CD14-positive monocyte (primary cell): Measurements from ENCODE around the gene KIF3C. TPM values are rescaled to one million over a fixed set of nuclear protein-coding genes. Genes with fewer than 3 reads are reported as not detected.

ENCODE experiments used
- DNase-seq, 3 donors: peaks; one replicate each; pipeline ENCODE4 v3.0.0-alpha.2; 2011 to 2022
- H2AFZ ChIP-seq: 2 replicates; pipeline ENCODE4 v1.6.0; 2012; ENCODE audit warnings: mild to moderate bottlenecking, low read depth, low read length, inconsistent platforms; ENCODE audit not compliant: insufficient read depth, poor library complexity, severe bottlenecking
- H3K27ac ChIP-seq, 2 donors: 1 replicate in 1 of 2; 2 replicates in 1 of 2; pipeline ENCODE4 v1.5.1; 2012 to 2013; ENCODE audit warnings: low read length in 2 of 2, control low read depth in 1 of 2, inconsistent platforms in 1 of 2, low read depth in 1 of 2, mild to moderate bottlenecking in 1 of 2
- H3K27me3 ChIP-seq, 2 donors: one replicate each; pipeline versions ENCODE4 v1.6.0 to v1.6.1; 2011 to 2013; ENCODE audit warnings: low read length in 2 of 2; ENCODE audit not compliant: control insufficient read depth in 2 of 2, insufficient read depth in 2 of 2
- H3K36me3 ChIP-seq, 2 donors: replicated peaks in 1 of 2; 1 replicate in 1 of 2; 2 replicates in 1 of 2; pipeline versions ENCODE4 v1.5.1 to v1.6.1; 2012 to 2013; ENCODE audit warnings: low read length in 2 of 2, control low read depth in 1 of 2, inconsistent platforms in 1 of 2, mild to moderate bottlenecking in 1 of 2; ENCODE audit not compliant: insufficient read depth in 2 of 2, control insufficient read depth in 1 of 2
- H3K4me1 ChIP-seq, 2 donors: 1 replicate in 1 of 2; 2 replicates in 1 of 2; pipeline versions ENCODE4 v1.5.1 to v1.6.1; 2012 to 2013; ENCODE audit warnings: low read length in 2 of 2, control low read depth in 1 of 2, inconsistent platforms in 1 of 2, mild to moderate bottlenecking in 1 of 2, moderate library complexity in 1 of 2; ENCODE audit not compliant: insufficient read depth in 2 of 2, control insufficient read depth in 1 of 2
- H3K4me2 ChIP-seq: replicated peaks from 2 replicates; pipeline ENCODE3; 2012; ENCODE audit warnings: low read length, moderate library complexity, mild to moderate bottlenecking; ENCODE audit not compliant: poor library complexity, severe bottlenecking; ENCODE audit errors: extremely low read depth
- H3K4me3 ChIP-seq, 3 experiments: fragments of 200-600 bp in 1 of 3; sonication (generic) in 1 of 3; replicated peaks in 1 of 3; 1 replicate in 2 of 3; 2 replicates in 1 of 3; pipeline ENCODE4 v1.5.1; 2011 to 2013; ENCODE audit warnings: low read length in 3 of 3, mild to moderate bottlenecking in 3 of 3, control low read depth in 2 of 3, low read depth in 2 of 3, inconsistent platforms in 1 of 3, moderate library complexity in 1 of 3
- H3K79me2 ChIP-seq: 2 replicates; pipeline ENCODE4 v1.6.0; 2012; ENCODE audit warnings: mild to moderate bottlenecking, control low read depth, inconsistent platforms, low read length, moderate library complexity; ENCODE audit not compliant: insufficient read depth
- H3K9ac ChIP-seq: 2 replicates; pipeline ENCODE4 v1.6.0; 2017; ENCODE audit warnings: low read length, mild to moderate bottlenecking; ENCODE audit not compliant: insufficient read depth, poor library complexity, severe bottlenecking
- H3K9me3 ChIP-seq, 2 donors: replicated peaks in 1 of 2; 1 replicate in 1 of 2; 2 replicates in 1 of 2; pipeline versions ENCODE4 v1.5.1 to v1.6.1; 2012 to 2013; ENCODE audit warnings: low read length in 2 of 2, control low read depth in 1 of 2; ENCODE audit not compliant: control insufficient read depth in 1 of 2, insufficient read depth in 1 of 2
- H4K20me1 ChIP-seq: 2 replicates; pipeline ENCODE4 v1.6.0; 2012; ENCODE audit warnings: mild to moderate bottlenecking, low read length, control low read depth, moderate library complexity; ENCODE audit not compliant: insufficient read depth
- H3K27ac Mint-ChIP-seq, 7 donors: one replicate each; pipeline ENCODE4 v1.8.0; 2020; ENCODE audit warnings: mild to moderate bottlenecking in 7 of 7, mixed read lengths in 7 of 7, moderate library complexity in 6 of 7, inconsistent platforms in 2 of 7
- H3K27me3 Mint-ChIP-seq, 3 donors: one replicate each; pipeline ENCODE4 v1.8.0; 2021 to 2022; ENCODE audit warnings: low read depth in 3 of 3, mild to moderate bottlenecking in 3 of 3, mixed read lengths in 3 of 3, moderate library complexity in 3 of 3, inconsistent platforms in 1 of 3
- H3K36me3 Mint-ChIP-seq, 2 donors: one replicate each; pipeline ENCODE4 v1.8.0; 2020; ENCODE audit warnings: mixed read lengths in 2 of 2, inconsistent platforms in 1 of 2, mild to moderate bottlenecking in 1 of 2
- H3K4me1 Mint-ChIP-seq: one replicate; pipeline ENCODE4 v1.8.0; 2020; ENCODE audit warnings: mild to moderate bottlenecking, mixed read lengths
- H3K4me3 Mint-ChIP-seq, 2 donors: one replicate each; pipeline ENCODE4 v1.8.0; 2020; ENCODE audit warnings: mild to moderate bottlenecking in 2 of 2, mixed read lengths in 2 of 2, moderate library complexity in 1 of 2
- H3K9me3 Mint-ChIP-seq, 7 donors: one replicate each; pipeline ENCODE4 v1.8.0; 2020 to 2022; ENCODE audit warnings: mixed read lengths in 7 of 7, mild to moderate bottlenecking in 6 of 7, moderate library complexity in 6 of 7, inconsistent platforms in 2 of 7
- WGBS: methylation state at CpG from one replicate; pipeline ENCODE4 v1.1.5; 2013; ENCODE audit warnings: missing lambda C conversion rate; ENCODE audit not compliant: insufficient coverage; 5-methylcytosine and 5-hydroxymethylcytosine counted together
- intact Hi-C, 2 donors: fragments of 100-400 bp; cut with micrococcal nuclease; formaldehyde crosslinking; loops; one replicate each; pipeline versions ENCODE4 v1.15.0 to v1.15.1; 2023
- polyA plus RNA-seq, 3 donors: library from polyadenylated mRNA; depleted of rRNA in 1 of 3; unstranded in 2 of 3; stranded (reverse) in 1 of 3; fragments of 300-500 nt in 2 of 3; fragments of >200 nt in 1 of 3; fragmentation: Illumina TruSeq in 2 of 3; gene quantifications; 1 replicate in 2 of 3; 2 replicates in 1 of 3; pipeline ENCODE4 v1.2.3, GENCODE V29; 2012 to 2021
- TF ChIP-seq, protein P1 (sequence below): fragments of 200-600 bp; IDR thresholded peaks from one replicate; pipeline ENCODE4 v1.8.0; 2022; ENCODE audit warnings: antibody characterized with exemption, mild to moderate bottlenecking

KIF3C gene
- polyA plus RNA-seq, 3 donors, result 0.28 to 0.97 (median 0.47) TPM

DNA sequence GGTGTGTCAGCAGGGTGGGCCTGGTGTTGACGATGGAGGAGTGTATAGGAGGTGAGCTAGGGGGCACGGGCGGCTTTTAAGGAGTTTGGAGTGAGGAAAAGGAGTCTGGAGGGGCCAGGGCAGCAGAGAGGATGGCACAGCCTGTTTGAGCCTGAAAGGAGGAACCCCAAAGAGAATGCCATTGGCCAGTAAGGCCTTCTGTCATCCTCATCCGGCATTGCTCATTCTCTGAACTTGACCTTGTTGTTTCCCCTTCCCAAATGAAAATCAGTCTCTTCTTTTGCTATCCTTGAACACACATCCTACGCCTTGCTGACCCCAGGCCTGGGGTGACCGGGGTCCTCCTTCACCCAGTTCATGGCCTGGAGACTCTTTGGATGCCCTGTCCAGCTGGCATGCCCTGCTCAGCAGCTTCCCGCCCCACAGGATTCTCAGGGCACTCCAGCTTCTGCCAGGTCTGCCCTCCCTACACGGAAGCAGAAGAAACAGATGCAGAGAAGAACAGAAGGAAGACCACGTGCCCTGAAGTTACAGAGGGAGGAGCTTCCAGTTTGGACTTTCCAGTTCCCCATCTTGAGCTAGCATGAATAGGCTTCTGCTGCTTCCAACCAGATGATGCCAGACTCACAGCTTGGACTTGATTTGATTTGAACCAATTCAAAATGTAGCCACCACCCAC is 20.5 kb upstream of the KIF3C start:
- H3K9me3 ChIP-seq, result no peaks in the 10 kb centered on the region
- no peaks in the 10 kb centered on the region for H3K79me2 ChIP-seq
- TF ChIP-seq, protein P1, sequence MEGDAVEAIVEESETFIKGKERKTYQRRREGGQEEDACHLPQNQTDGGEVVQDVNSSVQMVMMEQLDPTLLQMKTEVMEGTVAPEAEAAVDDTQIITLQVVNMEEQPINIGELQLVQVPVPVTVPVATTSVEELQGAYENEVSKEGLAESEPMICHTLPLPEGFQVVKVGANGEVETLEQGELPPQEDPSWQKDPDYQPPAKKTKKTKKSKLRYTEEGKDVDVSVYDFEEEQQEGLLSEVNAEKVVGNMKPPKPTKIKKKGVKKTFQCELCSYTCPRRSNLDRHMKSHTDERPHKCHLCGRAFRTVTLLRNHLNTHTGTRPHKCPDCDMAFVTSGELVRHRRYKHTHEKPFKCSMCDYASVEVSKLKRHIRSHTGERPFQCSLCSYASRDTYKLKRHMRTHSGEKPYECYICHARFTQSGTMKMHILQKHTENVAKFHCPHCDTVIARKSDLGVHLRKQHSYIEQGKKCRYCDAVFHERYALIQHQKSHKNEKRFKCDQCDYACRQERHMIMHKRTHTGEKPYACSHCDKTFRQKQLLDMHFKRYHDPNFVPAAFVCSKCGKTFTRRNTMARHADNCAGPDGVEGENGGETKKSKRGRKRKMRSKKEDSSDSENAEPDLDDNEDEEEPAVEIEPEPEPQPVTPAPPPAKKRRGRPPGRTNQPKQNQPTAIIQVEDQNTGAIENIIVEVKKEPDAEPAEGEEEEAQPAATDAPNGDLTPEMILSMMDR, result no peak
- H3K27me3 ChIP-seq, result no peaks in the 10 kb centered on the region
- H2AFZ ChIP-seq, result peak overlapping the region; percentile 55
- H3K4me3 ChIP-seq, result peak overlapping the region in 1 of 3 experiments; percentile 60
- H3K36me3 ChIP-seq, result no peaks in the 10 kb centered on the region
- H3K9me3 Mint-ChIP-seq, result peaks cover 0 to 4% (median 0%) of the 10 kb centered on the region in 7 donors
- intact Hi-C loops, result loop anchor here in 1 of 2 donors (5.0 kb wide), 1 partner anchor 65 kb away; no protein-coding TSS in a partner anchor
- peaks cover 75% of the 10 kb centered on the region for H3K4me1 Mint-ChIP-seq
- no peaks in the 10 kb centered on the region for H3K36me3 Mint-ChIP-seq
- H3K4me3 Mint-ChIP-seq, result peak overlapping the region; percentile 59 to 85
- H3K27ac Mint-ChIP-seq, result peak overlapping the region; percentile 99 to 100 (median 100)
- H3K9ac ChIP-seq, result peak overlapping the region; percentile 74
- H4K20me1 ChIP-seq, result no peaks in the 10 kb centered on the region
- peaks cover 75 to 98% of the 10 kb centered on the region in 2 donors for H3K4me1 ChIP-seq
- peak overlapping the region; percentile 96 to 99 for H3K27ac ChIP-seq
- H3K27me3 Mint-ChIP-seq, result peaks cover 0 to 4% (median 4%) of the 10 kb centered on the region in 3 donors
- peak; percentile 85 to 95 (median 89) for DNase-seq
- H3K4me2 ChIP-seq, result peak overlapping the region; percentile 68
- 47% methylated on average over 9 of the region's 9 CpGs for WGBS

DNA sequence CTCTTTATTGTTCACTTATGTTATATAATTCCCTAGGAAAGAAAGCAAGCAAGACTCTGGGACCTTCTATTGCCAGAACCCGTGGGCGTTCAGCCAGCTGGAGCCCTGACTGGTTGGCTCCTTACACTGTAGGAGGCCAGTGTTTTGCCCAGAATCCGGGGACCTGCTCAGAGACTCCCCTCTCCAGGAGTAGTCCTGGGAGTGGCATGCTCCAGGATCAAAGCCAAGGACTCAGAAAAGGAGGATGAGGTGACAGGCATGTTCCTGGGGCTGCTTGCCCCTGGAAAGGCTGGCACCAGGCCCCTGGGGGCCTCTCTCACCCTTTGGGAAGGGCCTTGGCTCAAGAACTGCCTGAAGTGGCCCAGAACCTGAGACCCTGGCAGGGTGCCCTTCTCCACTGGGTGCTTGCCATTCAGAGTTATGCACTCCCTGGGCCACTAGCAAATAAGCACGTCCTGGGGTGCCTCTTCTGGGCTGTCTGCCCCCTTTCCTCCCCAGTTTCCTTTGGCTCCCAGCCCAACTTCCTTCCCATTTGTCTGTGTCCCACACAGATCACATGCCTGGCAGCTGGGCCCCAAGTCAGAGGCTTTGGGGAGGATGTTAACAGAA is 19.6 kb upstream of the KIF3C start:
- Mint-ChIP-seq H3K9me3 (peaks cover 0 to 4% (median 0%) of the 10 kb centered on the region in 7 donors), H3K27me3 (peaks cover 0 to 4% (median 4%) of the 10 kb centered on the region in 3 donors), H3K27ac (peak overlapping the region; percentile 99 to 100 (median 100)), H3K4me1 (peaks cover 74% of the 10 kb centered on the region), H3K4me3 (peak overlapping the region in 1 of 2 donors; percentile 67), H3K36me3 (no peaks in the 10 kb centered on the region)
- H4K20me1 ChIP-seq, result no peaks in the 10 kb centered on the region
- H3K27me3 ChIP-seq, result no peaks in the 10 kb centered on the region
- H3K9me3 ChIP-seq, result no peaks in the 10 kb centered on the region
- peak overlapping the region; percentile 74 for H3K9ac ChIP-seq
- H3K36me3 ChIP-seq, result no peaks in the 10 kb centered on the region
- TF ChIP-seq, protein P1, result no peak
- 40% methylated on average over 3 of the region's 4 CpGs for WGBS
- peak overlapping the region; percentile 68 for H3K4me2 ChIP-seq
- H3K79me2 ChIP-seq, result no peaks in the 10 kb centered on the region
- DNase-seq, result peak in 2 of 3 donors; percentile 56 to 60
- H2AFZ ChIP-seq, result peak overlapping the region; percentile 59
- H3K27ac ChIP-seq, result peak overlapping the region; percentile 96 to 99
- peaks cover 68 to 92% of the 10 kb centered on the region in 2 donors for H3K4me1 ChIP-seq
- intact Hi-C loops, result loop anchor here in 1 of 2 donors (5.0 kb wide), 1 partner anchor 65 kb away; no protein-coding TSS in a partner anchor
- peak overlapping the region in 1 of 3 experiments; percentile 60 for H3K4me3 ChIP-seq
